Upper lobe of left lung (tissue), 4 donors: ENCODE results near the gene ADGRV1.

Experiments used
- EP300 ChIP-seq, 4 donors: sonication (generic); formaldehyde crosslinking; IDR thresholded peaks; one replicate each; pipeline ENCODE4 v1.5.1; 2017; ENCODE audit warnings: antibody characterized with exemption in 4 of 4, control low read depth in 2 of 4
- POLR2A ChIP-seq, 4 donors: fragments of 450-650 bp; IDR thresholded peaks; one replicate each; pipeline ENCODE4 v1.5.1; 2016 to 2017; ENCODE audit warnings: antibody characterized with exemption in 4 of 4, mild to moderate bottlenecking in 2 of 4
- POLR2AphosphoS5 ChIP-seq, 2 donors: sonication (generic); formaldehyde crosslinking; IDR thresholded peaks; one replicate each; pipeline ENCODE4 v1.5.1; 2017; ENCODE audit warnings: antibody characterized with exemption in 2 of 2
- TF ChIP-seq, protein P1 (sequence below), 6 experiments: fragments of 450-650 bp in 4 of 6; fragments of 200-600 bp in 2 of 6; sonication (generic) in 2 of 6; IDR thresholded peaks; one replicate each; pipeline ENCODE4 v1.5.1; 2016 to 2019; ENCODE audit warnings: antibody characterized with exemption in 6 of 6

DNA sequence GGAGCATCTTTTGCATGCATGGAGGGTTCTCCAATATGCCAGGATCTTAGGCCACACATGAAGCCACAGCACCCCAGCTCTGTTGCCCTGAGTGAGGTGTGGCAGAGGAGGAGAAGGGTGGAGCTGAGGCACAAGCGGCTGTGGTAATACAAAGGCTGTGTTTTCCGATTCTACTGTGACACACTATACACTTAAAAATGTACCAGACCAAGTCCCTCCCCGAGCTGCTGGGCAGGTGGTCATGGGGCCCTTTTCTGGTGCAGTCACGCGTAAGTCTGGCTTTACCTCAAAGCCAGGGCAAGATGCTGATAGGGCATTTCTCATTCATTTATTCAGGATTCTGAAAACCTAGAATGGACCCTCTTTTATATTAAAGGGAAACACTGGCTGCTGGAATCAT lies 3.7 kb downstream of the ADGRV1 start:
- TF ChIP-seq, protein P1, sequence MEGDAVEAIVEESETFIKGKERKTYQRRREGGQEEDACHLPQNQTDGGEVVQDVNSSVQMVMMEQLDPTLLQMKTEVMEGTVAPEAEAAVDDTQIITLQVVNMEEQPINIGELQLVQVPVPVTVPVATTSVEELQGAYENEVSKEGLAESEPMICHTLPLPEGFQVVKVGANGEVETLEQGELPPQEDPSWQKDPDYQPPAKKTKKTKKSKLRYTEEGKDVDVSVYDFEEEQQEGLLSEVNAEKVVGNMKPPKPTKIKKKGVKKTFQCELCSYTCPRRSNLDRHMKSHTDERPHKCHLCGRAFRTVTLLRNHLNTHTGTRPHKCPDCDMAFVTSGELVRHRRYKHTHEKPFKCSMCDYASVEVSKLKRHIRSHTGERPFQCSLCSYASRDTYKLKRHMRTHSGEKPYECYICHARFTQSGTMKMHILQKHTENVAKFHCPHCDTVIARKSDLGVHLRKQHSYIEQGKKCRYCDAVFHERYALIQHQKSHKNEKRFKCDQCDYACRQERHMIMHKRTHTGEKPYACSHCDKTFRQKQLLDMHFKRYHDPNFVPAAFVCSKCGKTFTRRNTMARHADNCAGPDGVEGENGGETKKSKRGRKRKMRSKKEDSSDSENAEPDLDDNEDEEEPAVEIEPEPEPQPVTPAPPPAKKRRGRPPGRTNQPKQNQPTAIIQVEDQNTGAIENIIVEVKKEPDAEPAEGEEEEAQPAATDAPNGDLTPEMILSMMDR (IDR thresholded peaks at IDR 0.05): no peak
- TF ChIP-seq EP300 (IDR thresholded peaks at IDR 0.05): no peak
- TF ChIP-seq POLR2A (IDR thresholded peaks at IDR 0.05): no peak
- no peak for TF ChIP-seq POLR2AphosphoS5 (IDR thresholded peaks at IDR 0.05)
